H1 (cell line): ENCODE results near the gene C19orf73. TPM values are rescaled to one million over a fixed set of nuclear protein-coding genes. Genes with fewer than 3 reads are reported as not detected.

ENCODE experiments used
- CTCF ChIA-PET: fragments of 300-600 bp; sonication (Branson Sonifier 250); formaldehyde crosslinking; loops from one replicate; lab custom pipeline; 2021; ENCODE audit not compliant: partially characterized antibody; lab: Charles Lee
- POLR2A ChIA-PET: fragments of 300-600 bp; sonication (Branson Sonifier 250); formaldehyde crosslinking; loops from one replicate; lab custom pipeline; 2021; ENCODE audit warnings: inconsistent platforms; ENCODE audit not compliant: partially characterized antibody; lab: Charles Lee
- DNase-seq, 2 experiments: peaks; one replicate each; pipeline versions ENCODE4 v3.0.0 to v3.0.0-alpha.2; 2010 to 2022; ENCODE audit warnings: low spot score in 2 of 2, low read depth in 1 of 2, mixed read lengths in 1 of 2
- FAIRE-seq: peaks from 2 replicates; lab custom pipeline; 2011; peaks lifted over from hg19 to GRCh38; lab: Jason Lieb, UNC
- H2AFZ ChIP-seq: 2 replicates; pipeline ENCODE4 v1.8.1; 2012; ENCODE audit warnings: low read length, inconsistent platforms
- H2AK5ac ChIP-seq: 2 replicates; pipeline ENCODE4 v1.6.1; 2013; ENCODE audit warnings: low read depth, low read length
- H2BK120ac ChIP-seq: replicated peaks from 2 replicates; pipeline ENCODE3; 2013; ENCODE audit warnings: low read depth, low read length, inconsistent platforms
- H2BK12ac ChIP-seq: 2 replicates; pipeline ENCODE4 v1.6.1; 2013; ENCODE audit warnings: low read depth, low read length
- H2BK15ac ChIP-seq: 2 replicates; pipeline ENCODE4 v1.6.1; 2013; ENCODE audit warnings: low read length
- H2BK20ac ChIP-seq: 2 replicates; pipeline ENCODE4 v1.6.1; 2013; ENCODE audit warnings: low read length
- H2BK5ac ChIP-seq: 2 replicates; pipeline ENCODE4 v1.6.1; 2013; ENCODE audit warnings: low read depth, low read length
- H3K14ac ChIP-seq: 2 replicates; pipeline ENCODE4 v1.6.1; 2013; ENCODE audit warnings: inconsistent platforms; ENCODE audit not compliant: insufficient read length
- H3K18ac ChIP-seq: 2 replicates; pipeline ENCODE4 v1.6.1; 2013; ENCODE audit warnings: low read length; ENCODE audit errors: extremely low read depth
- H3K23ac ChIP-seq: 2 replicates; pipeline ENCODE4 v1.6.1; 2013; ENCODE audit warnings: inconsistent platforms; ENCODE audit not compliant: insufficient read length
- H3K23me2 ChIP-seq: 2 replicates; pipeline ENCODE4 v1.6.1; 2013; ENCODE audit warnings: low read depth, low read length
- H3K27ac ChIP-seq: 2 replicates; pipeline ENCODE4 v1.6.1; 2011; ENCODE audit warnings: low read depth, low read length, inconsistent platforms
- H3K27me3 ChIP-seq, 4 experiments: replicated peaks in 1 of 4; 1 replicate in 1 of 4; 2 replicates in 3 of 4; pipeline versions ENCODE4 v1.6.1 to v1.8.1; 2011 to 2013; ENCODE audit warnings: low read length in 3 of 4, mild to moderate bottlenecking in 3 of 4, inconsistent platforms in 2 of 4, mixed read lengths in 2 of 4, moderate library complexity in 1 of 4; ENCODE audit not compliant: control insufficient read depth in 3 of 4, insufficient read depth in 3 of 4; ENCODE audit errors: extremely low read depth in 1 of 4
- H3K36me3 ChIP-seq, 4 experiments: 2 replicates each; pipeline versions ENCODE4 v1.6.1 to v1.8.1; 2011 to 2013; ENCODE audit warnings: mild to moderate bottlenecking in 4 of 4, low read length in 3 of 4, moderate library complexity in 2 of 4, control low read depth in 1 of 4, inconsistent platforms in 1 of 4; ENCODE audit not compliant: insufficient read depth in 4 of 4, control insufficient read depth in 2 of 4
- H3K4ac ChIP-seq: replicated peaks from 2 replicates; pipeline ENCODE3; 2013; ENCODE audit warnings: low read length, low read depth, mixed read lengths, inconsistent platforms; ENCODE audit not compliant: insufficient read length
- H3K4me1 ChIP-seq, 4 experiments: replicated peaks in 1 of 4; 1 replicate in 1 of 4; 2 replicates in 3 of 4; pipeline versions ENCODE4 v1.6.1 to v1.8.1; 2011 to 2013; ENCODE audit warnings: low read length in 3 of 4, inconsistent platforms in 2 of 4, mixed read lengths in 1 of 4; ENCODE audit not compliant: insufficient read depth in 4 of 4, control insufficient read depth in 3 of 4
- H3K4me2 ChIP-seq, 2 experiments: 2 replicates each; pipeline versions ENCODE4 v1.6.1 to v1.8.1; 2011 to 2013; ENCODE audit warnings: low read depth in 2 of 2, low read length in 2 of 2, control low read depth in 1 of 2, inconsistent platforms in 1 of 2, mild to moderate bottlenecking in 1 of 2; ENCODE audit not compliant: insufficient read depth in 1 of 2
- H3K4me3 ChIP-seq, 4 experiments: fragments of 200-600, 300-600 bp in 1 of 4; sonication (generic), shearing (Covaris generic), sonication (Bioruptor Twin) in 1 of 4; 2 replicates each; pipeline versions ENCODE4 v1.5.1 to v1.8.1; 2011 to 2016; ENCODE audit warnings: low read length in 4 of 4, low read depth in 3 of 4, control low read depth in 2 of 4, inconsistent platforms in 2 of 4, mild to moderate bottlenecking in 2 of 4, mixed read lengths in 1 of 4, moderate library complexity in 1 of 4; ENCODE audit not compliant: insufficient read depth in 2 of 4; ENCODE audit errors: extremely low read depth in 1 of 4
- H3K56ac ChIP-seq: replicated peaks from 2 replicates; pipeline ENCODE3; 2013; ENCODE audit warnings: low read depth, mild to moderate bottlenecking, mixed read lengths, low read length, inconsistent platforms; ENCODE audit not compliant: insufficient read length
- H3K79me1 ChIP-seq: 2 replicates; pipeline ENCODE4 v1.6.1; 2013; ENCODE audit warnings: low read depth, low read length, control low read depth
- H3K79me2 ChIP-seq, 2 experiments: 2 replicates each; pipeline versions ENCODE4 v1.6.1 to v1.8.1; 2012 to 2013; ENCODE audit warnings: low read length in 2 of 2, mild to moderate bottlenecking in 2 of 2, inconsistent platforms in 1 of 2; ENCODE audit not compliant: insufficient read depth in 2 of 2, control insufficient read depth in 1 of 2
- H3K9ac ChIP-seq, 4 experiments: replicated peaks in 1 of 4; 1 replicate in 1 of 4; 2 replicates in 3 of 4; pipeline versions ENCODE4 v1.6.1 to v1.8.1; 2011 to 2013; ENCODE audit warnings: low read depth in 3 of 4, low read length in 3 of 4, control low read depth in 2 of 4, mild to moderate bottlenecking in 2 of 4, moderate library complexity in 2 of 4, inconsistent platforms in 1 of 4; ENCODE audit errors: extremely low read depth in 1 of 4
- H3K9me3 ChIP-seq, 2 experiments: 2 replicates each; pipeline versions ENCODE4 v1.6.1 to v1.8.1; 2012 to 2013; ENCODE audit warnings: mild to moderate bottlenecking in 2 of 2, moderate library complexity in 2 of 2, control low read depth in 1 of 2, inconsistent platforms in 1 of 2, low read depth in 1 of 2, low read length in 1 of 2, mixed read lengths in 1 of 2; ENCODE audit not compliant: insufficient read depth in 2 of 2
- H4K20me1 ChIP-seq, 2 experiments: replicated peaks in 1 of 2; 2 replicates each; pipeline versions ENCODE3 to v1.8.1; 2011 to 2013; ENCODE audit warnings: inconsistent platforms in 2 of 2, low read length in 2 of 2, mild to moderate bottlenecking in 1 of 2; ENCODE audit not compliant: insufficient read depth in 2 of 2, control insufficient read depth in 1 of 2
- H4K5ac ChIP-seq: 2 replicates; pipeline ENCODE4 v1.6.1; 2013; ENCODE audit warnings: low read length, low read depth, mixed read lengths, inconsistent platforms; ENCODE audit not compliant: insufficient read length
- H4K8ac ChIP-seq: 2 replicates; pipeline ENCODE4 v1.8.0; 2013; ENCODE audit warnings: mild to moderate bottlenecking, moderate library complexity, low read length, inconsistent platforms; ENCODE audit not compliant: insufficient read depth; ENCODE audit errors: extremely low read depth
- H4K91ac ChIP-seq: replicated peaks from 2 replicates; pipeline ENCODE3; 2013; ENCODE audit warnings: low read length, mixed read lengths, inconsistent platforms; ENCODE audit not compliant: insufficient read length
- EGR1 ChIP-seq: IDR thresholded peaks from 2 replicates; pipeline ENCODE4 v1.6.1; 2011; ENCODE audit warnings: low read depth, low read length, borderline replicate concordance
- YY1 ChIP-seq: IDR thresholded peaks from 2 replicates; pipeline ENCODE4 v1.6.1; 2011; ENCODE audit warnings: low read depth, mild to moderate bottlenecking, low read length
- WGBS, 2 experiments: shearing (Covaris generic) in 1 of 2; methylation state at CpG; one replicate each; pipeline versions ENCODE4 v1.1.6 to v1.1.7; 2013 to 2015; ENCODE audit warnings: low lambda C conversion rate in 2 of 2, mixed read lengths in 2 of 2, inconsistent platforms in 1 of 2, low coverage in 1 of 2, missing lambda C conversion rate in 1 of 2; ENCODE audit not compliant: insufficient replicate concordance in 2 of 2, insufficient coverage in 1 of 2, insufficient read length in 1 of 2; ENCODE audit errors: extremely low coverage in 1 of 2, missing lambda C conversion rate in 1 of 2; 5-methylcytosine and 5-hydroxymethylcytosine counted together
- polyA plus RNA-seq, 7 experiments: library from polyadenylated mRNA; depleted of rRNA in 3 of 7; stranded (reverse) in 5 of 7; unstranded in 2 of 7; fragments of >200 nt in 5 of 7; fragments of 200-250 nt in 2 of 7; gene quantifications; 1 replicate in 5 of 7; 2 replicates in 1 of 7; 4 replicates in 1 of 7; pipeline versions ENCODE4 v1.2.1 to v1.2.3, GENCODE V29; 2011 to 2013; ENCODE audit warnings: missing spikeins in 2 of 7, mixed read lengths in 2 of 7
- total RNA-seq: library from RNA; stranded (reverse); fragmentation: NEBNext Ultra II Directional; extraction: Animal tissue kit (Norgen Biotek cat#: 25700); gene quantifications from 2 replicates; pipeline ENCODE4 v1.2.1, GENCODE V29; 2021

The C19orf73 gene
- total and polyA plus RNA-seq, 2 of the 8 experiments (the other 6 are each of a cell fraction or from before 2014, with no cell fraction given): 2.5 to 4.6 TPM

- no peak for DNase-seq
- 81% methylated on average over 7 of the region's 7 CpGs; no CpG with 5 or more reads in 1 of the 2 experiments for WGBS, 2 experiments
- H2BK12ac ChIP-seq: no peak overlapping the region
- FAIRE-seq: no peak
- no peak overlapping the region for H3K4me2 ChIP-seq
- H3K4ac ChIP-seq: no peak overlapping the region
- H3K56ac ChIP-seq: no peak overlapping the region
- H3K18ac ChIP-seq: no peak overlapping the region
- H2BK5ac ChIP-seq: no peak overlapping the region
- no peaks in the 10 kb centered on the region for H3K79me1 ChIP-seq
- H3K9ac ChIP-seq: no peak overlapping the region
- H3K36me3 ChIP-seq: peaks cover 0 to 5% (median 0%) of the 10 kb centered on the region in 4 experiments; a peak in 2 of 8 replicates
- H3K23ac ChIP-seq: no peak overlapping the region
- H3K27ac ChIP-seq: no peak overlapping the region
- H2BK20ac ChIP-seq: no peak overlapping the region
- H3K23me2 ChIP-seq: peaks cover 6% of the 10 kb centered on the region; the same call in 1 of the 2 replicates
- no peaks in the 10 kb centered on the region for H3K9me3 ChIP-seq
- H4K5ac ChIP-seq: no peak overlapping the region
- no peaks in the 10 kb centered on the region for H3K79me2 ChIP-seq
- peaks cover 0 to 9% (median under 1%) of the 10 kb centered on the region in 4 experiments; a peak in 5 of 7 replicates for H3K4me1 ChIP-seq
- no peak overlapping the region for H2BK15ac ChIP-seq
- no peak overlapping the region for H2AK5ac ChIP-seq
- no peak overlapping the region for H4K91ac ChIP-seq
- H3K14ac ChIP-seq: no peak overlapping the region
- CTCF ChIA-PET: interaction anchor here (1.2 to 6.4 kb wide), 6 partner anchors 9 to 69 kb away, joined by 3 to 99 read pairs (median 4); no protein-coding TSS in a partner anchor
- TF ChIP-seq EGR1 (no peak), YY1 (no peak)
- peaks cover 0 to 4% of the 10 kb centered on the region in 2 experiments for H4K20me1 ChIP-seq
- no peak overlapping the region for H2AFZ ChIP-seq
- no peak overlapping the region for H3K4me3 ChIP-seq
- POLR2A ChIA-PET: interaction anchor here (0.9 to 1.0 kb wide), 3 partner anchors 10 to 49 kb away, joined by 3 to 4 read pairs (median 3); no protein-coding TSS in a partner anchor
- H3K27me3 ChIP-seq: no peaks in the 10 kb centered on the region
- H4K8ac ChIP-seq: no peak overlapping the region
- no peak overlapping the region for H2BK120ac ChIP-seq
Measured at GRCh38 chr19:49140951-49141350, 22.0 kb upstream of the C19orf73 start.
